H9 (cell line): ENCODE results near the gene ZNF609. TPM values are rescaled to one million over a fixed set of nuclear protein-coding genes. Genes with fewer than 3 reads are reported as not detected.

ENCODE experiments used
- DNase-seq: peaks from one replicate; pipeline ENCODE4 v3.0.0-alpha.2; 2017
- H2AFZ ChIP-seq: one replicate; pipeline ENCODE4 v1.6.1; 2013; ENCODE audit warnings: mild to moderate bottlenecking, low read length, control low read depth, moderate library complexity
- H2AK5ac ChIP-seq: 2 replicates; pipeline ENCODE4 v1.6.1; 2013; ENCODE audit warnings: low read length, control low read depth, mixed read lengths; ENCODE audit not compliant: insufficient read length
- H2BK120ac ChIP-seq: one replicate; pipeline ENCODE4 v1.6.1; 2013; ENCODE audit warnings: low read depth, mild to moderate bottlenecking, low read length, control low read depth, inconsistent platforms; ENCODE audit not compliant: poor library complexity, severe bottlenecking
- H2BK12ac ChIP-seq: 2 replicates; pipeline ENCODE4 v1.6.1; 2013; ENCODE audit warnings: low read length, control low read depth, mixed read lengths, low read depth; ENCODE audit not compliant: insufficient read length
- H2BK15ac ChIP-seq: 2 replicates; pipeline ENCODE4 v1.6.1; 2013; ENCODE audit warnings: low read depth, low read length, control low read depth
- H2BK20ac ChIP-seq: one replicate; pipeline ENCODE4 v1.6.1; 2013; ENCODE audit warnings: low read depth, mild to moderate bottlenecking, low read length, control low read depth, inconsistent platforms; ENCODE audit not compliant: poor library complexity, severe bottlenecking
- H2BK5ac ChIP-seq: 2 replicates; pipeline ENCODE4 v1.6.1; 2013; ENCODE audit warnings: low read length, control low read depth, mixed read lengths; ENCODE audit not compliant: insufficient read length
- H3K14ac ChIP-seq: 2 replicates; pipeline ENCODE4 v1.6.1; 2013; ENCODE audit warnings: low read length, control low read depth; ENCODE audit not compliant: insufficient read depth
- H3K18ac ChIP-seq: 2 replicates; pipeline ENCODE4 v1.6.1; 2013; ENCODE audit warnings: low read depth, mild to moderate bottlenecking, mixed read lengths, low read length, control low read depth; ENCODE audit not compliant: insufficient read length
- H3K23ac ChIP-seq: 2 replicates; pipeline ENCODE4 v1.6.1; 2013; ENCODE audit warnings: low read length, control low read depth, mixed read lengths, low read depth; ENCODE audit not compliant: insufficient read length
- H3K23me2 ChIP-seq: 2 replicates; pipeline ENCODE4 v1.6.1; 2013; ENCODE audit warnings: low read depth, mild to moderate bottlenecking, mixed read lengths, low read length, control low read depth; ENCODE audit not compliant: insufficient read length, poor library complexity, severe bottlenecking
- H3K27ac ChIP-seq: 2 replicates; pipeline ENCODE4 v1.5.1; 2013; ENCODE audit warnings: low read length, control low read depth, mixed read lengths, low read depth; ENCODE audit not compliant: insufficient read length
- H3K27me3 ChIP-seq: 2 replicates; pipeline ENCODE4 v1.6.1; 2013; ENCODE audit warnings: low read length, control low read depth, inconsistent platforms; ENCODE audit not compliant: insufficient read depth
- H3K4ac ChIP-seq: 2 replicates; pipeline ENCODE4 v1.6.1; 2013; ENCODE audit warnings: low read depth, mild to moderate bottlenecking, control low read depth, inconsistent platforms, low read length, moderate library complexity
- H3K4me1 ChIP-seq: 2 replicates; pipeline ENCODE4 v1.6.1; 2013; ENCODE audit warnings: low read length, control low read depth, inconsistent platforms; ENCODE audit not compliant: insufficient read depth
- H3K4me2 ChIP-seq: 2 replicates; pipeline ENCODE4 v1.6.1; 2013; ENCODE audit warnings: low read length, control low read depth, mixed read lengths; ENCODE audit not compliant: insufficient read length, insufficient read depth
- H3K56ac ChIP-seq: 2 replicates; pipeline ENCODE4 v1.6.1; 2013; ENCODE audit warnings: low read depth, mild to moderate bottlenecking, mixed read lengths, low read length, control low read depth; ENCODE audit not compliant: insufficient read length
- H3K79me1 ChIP-seq: 2 replicates; pipeline ENCODE4 v1.6.1; 2013; ENCODE audit warnings: low read depth, mild to moderate bottlenecking, moderate library complexity, low read length, control low read depth, inconsistent platforms; ENCODE audit not compliant: insufficient read depth, poor library complexity, severe bottlenecking
- H3K79me2 ChIP-seq: 2 replicates; pipeline ENCODE4 v1.6.1; 2013; ENCODE audit warnings: low read length, control low read depth, inconsistent platforms; ENCODE audit not compliant: insufficient read depth
- H3K9ac ChIP-seq: 2 replicates; pipeline ENCODE4 v1.6.1; 2013; ENCODE audit warnings: low read length, control low read depth, mixed read lengths; ENCODE audit not compliant: insufficient read length; ENCODE audit errors: extremely low read depth
- H3K9me3 ChIP-seq: one replicate; pipeline ENCODE4 v1.6.1; 2013; ENCODE audit warnings: low read depth, low read length, inconsistent platforms; ENCODE audit not compliant: control insufficient read depth
- H3T11ph ChIP-seq: one replicate; pipeline ENCODE4 v1.6.1; 2013; ENCODE audit warnings: mild to moderate bottlenecking, low read length, control low read depth, inconsistent platforms
- H4K20me1 ChIP-seq: one replicate; pipeline ENCODE4 v1.6.1; 2013; ENCODE audit not compliant: control insufficient read depth, insufficient read length, insufficient read depth
- H4K5ac ChIP-seq: 2 replicates; pipeline ENCODE4 v1.6.1; 2013; ENCODE audit warnings: low read depth, mild to moderate bottlenecking, mixed read lengths, low read length, control low read depth; ENCODE audit not compliant: insufficient read length
- H4K8ac ChIP-seq: replicated peaks from 2 replicates; pipeline ENCODE4 v1.6.1; 2013; ENCODE audit warnings: low read length, control low read depth, mixed read lengths, low read depth; ENCODE audit not compliant: insufficient read length
- H4K91ac ChIP-seq: 2 replicates; pipeline ENCODE4 v1.6.1; 2013; ENCODE audit warnings: low read depth, mild to moderate bottlenecking, moderate library complexity, mixed read lengths, low read length, control low read depth; ENCODE audit not compliant: insufficient read length
- H3K27ac Mint-ChIP-seq, 3 experiments: 2 replicates in 2 of 3; 3 replicates in 1 of 3; pipeline ENCODE4 v1.8.0; 2020 to 2021; ENCODE audit warnings: mixed read lengths in 3 of 3, mild to moderate bottlenecking in 1 of 3, moderate library complexity in 1 of 3
- H3K27me3 Mint-ChIP-seq: 2 replicates; pipeline ENCODE4 v1.8.0; 2021; ENCODE audit warnings: low read depth, mild to moderate bottlenecking, moderate library complexity, mixed read lengths
- H3K36me3 Mint-ChIP-seq, 3 experiments: 2 replicates in 2 of 3; 3 replicates in 1 of 3; pipeline ENCODE4 v1.8.0; 2020 to 2021; ENCODE audit warnings: low read depth in 3 of 3, mixed read lengths in 3 of 3; ENCODE audit not compliant: insufficient read depth in 1 of 3
- H3K4me1 Mint-ChIP-seq, 2 experiments: 2 replicates each; pipeline ENCODE4 v1.8.0; 2020; ENCODE audit warnings: mixed read lengths in 2 of 2
- H3K4me3 Mint-ChIP-seq, 2 experiments: 2 replicates in 1 of 2; 3 replicates in 1 of 2; pipeline ENCODE4 v1.8.0; 2020 to 2021; ENCODE audit warnings: mild to moderate bottlenecking in 2 of 2, mixed read lengths in 2 of 2, moderate library complexity in 1 of 2
- H3K9me3 Mint-ChIP-seq, 2 experiments: 2 replicates in 1 of 2; 3 replicates in 1 of 2; pipeline ENCODE4 v1.8.0; 2020; ENCODE audit warnings: mild to moderate bottlenecking in 2 of 2, mixed read lengths in 2 of 2, moderate library complexity in 1 of 2
- CTCF ChIP-seq: fragments of 200-600 bp; sonication (generic); conservative IDR thresholded peaks from 3 replicates; pipeline ENCODE4 v1.8.0; 2021; ENCODE audit warnings: antibody characterized with exemption, mild to moderate bottlenecking
- WGBS: extraction: QIAGEN DNeasy Blood & Tissue Kit; methylation state at CpG from one replicate; pipeline ENCODE4 v1.1.7; 2013; ENCODE audit warnings: missing lambda C conversion rate, low lambda C conversion rate, mixed read lengths; ENCODE audit not compliant: insufficient read length; ENCODE audit errors: extremely low coverage; 5-methylcytosine and 5-hydroxymethylcytosine counted together
- total RNA-seq: library from RNA; stranded (reverse); gene quantifications from 2 replicates; pipeline ENCODE4 v1.2.1, GENCODE V29; 2021

The ZNF609 gene
- total RNA-seq, 1 experiment from 2014 or later: 45.3 TPM

- H3K9me3 Mint-ChIP-seq: peaks cover 3 to 4% of the 10 kb centered on the region in 2 experiments; a peak in 1 of 5 replicates
- Histone ChIP-seq H3K56ac (no peak overlapping the region), H3K27me3 (no peaks in the 10 kb centered on the region), H2BK120ac (no peak overlapping the region), H2AFZ (no peak overlapping the region), H3K27ac (no peak overlapping the region), H2BK20ac (no peak overlapping the region), H3K9ac (no peak overlapping the region), H2BK5ac (no peak overlapping the region), H3K23me2 (no peaks in the 10 kb centered on the region), H3K79me2 (peaks cover 7% of the 10 kb centered on the region; the same call in 1 of the 2 replicates), H3K4ac (no peak overlapping the region), H4K8ac (no peak overlapping the region), H3K23ac (no peak overlapping the region), H4K91ac (no peak overlapping the region), H3K18ac (no peak overlapping the region), H3K9me3 (no peaks in the 10 kb centered on the region), H3K4me1 (no peaks in the 10 kb centered on the region; the same call in 1 of the 2 replicates), H4K20me1 (no peaks in the 10 kb centered on the region), H3K4me2 (no peak overlapping the region), H2BK12ac (no peak overlapping the region), H2AK5ac (no peak overlapping the region), H3K79me1 (peaks cover 6% of the 10 kb centered on the region), H2BK15ac (no peak overlapping the region), H3K14ac (no peak overlapping the region), H4K5ac (no peak overlapping the region), H3T11ph (no peak overlapping the region)
- H3K27me3 Mint-ChIP-seq: no peaks in the 10 kb centered on the region
- DNase-seq: no peak
- no peak for TF ChIP-seq CTCF
- peaks cover 11% of the 10 kb centered on the region in 2 experiments for H3K4me1 Mint-ChIP-seq
- peaks cover 4% of the 10 kb centered on the region in 3 experiments; a peak in 4 of 7 replicates for H3K36me3 Mint-ChIP-seq
- no CpG with 5 or more reads among the region's 2 CpGs for WGBS
- H3K27ac Mint-ChIP-seq: peak overlapping the region in 1 of 3 experiments; percentile 80; a peak in 3 of 7 replicates
- no peak overlapping the region for H3K4me3 Mint-ChIP-seq
These were observed 121.0 kb downstream of the ZNF609 start for GRCh38 chr15:64581408-64581761.
